Measurements from ENCODE around the gene DNAJC21. TPM values are rescaled to one million over a fixed set of nuclear protein-coding genes. Genes with fewer than 3 reads are reported as not detected.
"Not testable (repeated sequence)": the region's sequence is repeated elsewhere in the genome, so short reads cannot be mapped to it uniquely, and the experiment has no call there.

The DNAJC21 gene
- total RNA-seq, 1 donor from 2014 or later = 29.9 TPM

DNA sequence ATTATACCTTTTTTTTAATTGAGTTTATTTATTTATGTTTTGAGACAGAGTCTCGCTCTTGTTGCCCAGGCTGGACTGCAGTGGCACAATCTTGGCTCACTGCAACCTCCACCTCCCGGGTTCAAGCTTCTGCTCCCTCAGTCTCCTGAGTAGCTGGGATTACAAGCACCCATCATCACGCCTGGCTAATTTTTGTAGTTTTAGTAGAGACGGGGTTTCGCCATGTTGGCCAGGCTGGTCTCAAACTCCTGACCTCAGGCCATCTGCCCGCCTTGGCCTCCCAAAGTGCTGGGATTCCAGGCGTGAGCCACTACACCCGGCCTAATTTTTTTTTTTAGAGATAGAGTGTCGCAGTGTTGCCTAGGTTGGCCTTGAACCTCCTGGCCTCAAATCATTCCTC, 6.1 kb upstream of the DNAJC21 start:
- DNase-seq (ENCODE audit: low read depth, low spot score) = not testable (repeated sequence)

GRCh38 chr5:34923694-34924461, 5.5 kb upstream of the DNAJC21 start:
- no peak for DNase-seq (ENCODE audit: low read depth, low spot score)

GRCh38 chr5:34924462-34924765, 4.9 kb upstream of the DNAJC21 start:
- DNase-seq (ENCODE audit: low read depth, low spot score) = no peak

DNA sequence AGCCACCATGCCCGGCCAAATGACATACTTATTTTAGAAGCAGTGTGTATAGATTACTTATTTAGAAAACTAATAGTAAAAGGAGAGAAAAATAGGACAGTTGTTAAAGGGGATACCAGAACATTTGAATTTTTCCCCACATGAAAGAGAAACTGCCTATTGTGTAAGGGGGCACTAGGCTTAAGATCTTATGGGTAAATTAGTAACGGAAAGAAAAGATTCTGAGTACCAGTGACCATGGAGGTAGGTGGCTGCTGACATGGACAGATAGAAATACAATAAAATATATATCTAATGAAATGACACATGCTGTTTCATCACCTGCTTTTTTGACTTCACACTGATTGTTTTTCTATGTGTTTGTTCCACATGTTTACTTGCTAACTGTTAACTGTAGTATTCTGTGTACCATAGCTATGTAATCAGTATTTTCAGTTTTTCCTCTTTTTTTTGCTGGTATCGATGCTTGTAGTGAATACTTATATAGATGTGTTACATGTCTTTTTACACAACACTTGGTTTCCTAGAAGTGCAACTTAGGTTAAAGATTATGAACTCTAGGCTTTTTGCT, 3.0 kb upstream of the DNAJC21 start:
- DNase-seq (ENCODE audit: low read depth, low spot score) = no peak

- DNase-seq (ENCODE audit: low read depth, low spot score) = no peak
Observed at GRCh38 chr5:34927785-34928184, 1.6 kb upstream of the DNAJC21 start.

DNA sequence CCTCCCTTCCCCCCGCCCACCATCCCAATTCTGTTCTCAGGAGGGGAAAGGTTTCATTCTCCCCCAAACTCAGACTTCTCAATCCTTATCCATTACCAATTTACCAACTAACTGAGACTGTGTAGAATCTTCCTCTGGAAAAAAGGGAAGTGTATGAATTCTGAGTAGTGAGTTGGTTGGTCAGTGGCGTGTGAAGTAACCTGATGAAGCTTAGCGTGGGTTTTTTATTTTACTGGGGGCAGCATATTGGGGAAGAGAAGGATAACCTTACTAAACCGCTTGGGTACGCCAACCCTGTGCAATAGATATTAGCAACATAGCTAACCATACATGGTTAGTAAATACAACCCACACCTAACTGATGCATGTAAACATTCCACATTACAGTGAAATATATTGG, 1.1 kb upstream of the DNAJC21 start:
- no peak for DNase-seq (ENCODE audit: low read depth, low spot score)

GRCh38 chr5:34929720-34930461, 532 bp downstream of the DNAJC21 start:
- DNase-seq (ENCODE audit: low read depth, low spot score) = no peak

DNA sequence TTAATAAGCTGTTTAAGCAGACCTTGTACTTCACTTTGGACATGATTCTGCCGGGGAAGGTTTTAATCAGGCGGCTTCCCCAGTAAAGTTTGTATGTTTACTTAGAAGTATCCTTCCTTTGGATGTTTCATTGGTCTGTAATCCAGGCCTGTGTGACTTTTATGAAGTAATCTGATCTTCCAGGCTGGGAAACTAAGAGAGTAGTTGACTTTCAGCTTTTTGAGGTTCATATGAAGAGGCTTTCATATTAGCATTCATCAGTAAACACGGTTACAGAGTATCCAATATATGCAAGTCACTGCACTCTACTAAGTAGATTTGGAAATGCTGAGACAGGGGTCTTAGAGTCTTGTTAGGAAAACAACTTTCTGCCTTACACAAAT, 1.1 kb downstream of the DNAJC21 start:
- DNase-seq (ENCODE audit: low read depth, low spot score) = no peak

DNA sequence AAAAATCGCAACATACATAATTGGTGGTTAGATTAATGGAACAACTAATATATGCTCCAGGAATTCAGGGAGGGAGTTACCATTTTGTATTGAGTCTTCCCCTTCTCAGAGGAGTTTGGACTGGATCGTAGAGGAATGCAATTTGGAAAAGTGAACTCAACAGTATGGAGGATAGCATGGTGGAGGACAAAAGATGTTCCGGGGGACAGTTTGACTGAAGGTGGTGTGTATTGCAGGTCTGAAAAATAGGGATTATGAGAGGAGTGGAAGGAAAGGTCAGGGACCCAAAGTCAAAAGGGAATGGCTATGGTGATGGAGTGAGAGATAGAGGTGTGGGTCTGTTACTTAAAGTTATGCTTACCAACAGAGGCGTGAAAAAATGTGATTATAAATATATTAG, 1.5 kb downstream of the DNAJC21 start:
- no peak for DNase-seq (ENCODE audit: low read depth, low spot score)

DNA sequence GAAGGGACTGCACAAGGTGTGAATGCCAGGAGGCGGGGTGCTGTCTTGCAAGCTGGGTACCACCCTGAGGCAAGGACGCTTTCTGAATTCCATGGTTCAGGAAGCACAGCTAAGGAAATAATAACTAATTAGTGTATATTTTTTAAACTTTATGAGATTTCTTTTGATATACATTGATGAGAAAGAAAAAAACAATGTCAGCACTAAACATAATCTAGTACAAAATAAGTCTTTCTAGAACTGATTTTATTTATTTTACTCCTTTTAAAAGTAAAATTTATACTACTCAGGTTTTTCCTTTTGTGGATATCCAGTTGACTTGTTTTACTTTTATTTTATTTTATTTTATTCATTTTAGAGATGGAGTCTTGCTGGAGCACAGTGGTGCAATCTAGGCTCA, 3.6 kb downstream of the DNAJC21 start:
- no peak for DNase-seq (ENCODE audit: low read depth, low spot score)

- DNase-seq (ENCODE audit: low read depth, low spot score) = no peak
Observed at GRCh38 chr5:34941936-34942335, 12.6 kb downstream of the DNAJC21 start.

DNA sequence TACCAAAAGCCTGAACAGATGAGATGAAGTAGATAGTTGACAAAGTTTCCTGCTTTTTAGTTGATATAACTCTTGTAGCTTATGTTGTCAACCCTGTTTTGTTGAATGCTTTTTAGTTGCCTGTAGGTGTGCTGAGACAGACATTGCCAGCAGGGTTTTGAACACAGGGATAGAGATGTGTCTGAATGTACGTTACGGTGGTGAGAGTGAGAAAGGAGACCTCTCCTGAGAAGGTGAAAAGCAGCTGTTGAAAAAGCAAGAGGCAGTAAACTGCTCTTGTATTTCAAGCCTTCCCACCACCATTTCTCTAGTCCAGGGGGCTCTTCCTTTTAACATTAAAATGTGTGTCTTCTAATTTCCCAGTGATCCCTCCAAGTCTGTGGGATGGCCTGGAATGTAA, 14.7 kb downstream of the DNAJC21 start:
- no peak for DNase-seq (ENCODE audit: low read depth, low spot score)

DNA sequence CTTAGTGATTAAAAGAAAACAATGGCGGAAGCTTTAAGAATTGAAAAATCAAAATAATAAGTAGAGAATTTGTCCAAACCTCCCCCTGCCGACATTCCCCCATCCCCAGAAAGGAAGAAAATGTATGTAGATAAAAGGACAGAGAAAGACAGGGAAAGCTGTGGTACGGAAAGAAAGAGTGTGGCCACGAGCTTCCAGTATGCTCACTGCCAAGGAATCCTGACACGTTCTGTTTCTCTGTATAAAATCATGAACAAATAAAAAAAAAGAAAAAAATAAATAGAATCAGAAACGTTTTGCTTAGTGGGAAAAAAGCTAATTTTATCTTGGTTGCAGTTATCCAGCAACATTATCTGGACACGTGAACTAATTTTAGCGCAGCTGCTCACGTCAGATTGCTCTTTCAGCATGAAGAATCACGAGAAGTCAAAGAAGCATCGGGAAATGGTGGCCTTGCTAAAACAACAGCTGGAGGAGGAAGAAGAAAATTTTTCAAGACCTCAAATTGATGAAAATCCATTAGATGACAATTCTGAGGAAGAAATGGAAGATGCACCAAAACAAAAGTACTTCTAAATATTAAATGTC, 15.2 kb downstream of the DNAJC21 start:
- no peak for DNase-seq (ENCODE audit: low read depth, low spot score)

DNA sequence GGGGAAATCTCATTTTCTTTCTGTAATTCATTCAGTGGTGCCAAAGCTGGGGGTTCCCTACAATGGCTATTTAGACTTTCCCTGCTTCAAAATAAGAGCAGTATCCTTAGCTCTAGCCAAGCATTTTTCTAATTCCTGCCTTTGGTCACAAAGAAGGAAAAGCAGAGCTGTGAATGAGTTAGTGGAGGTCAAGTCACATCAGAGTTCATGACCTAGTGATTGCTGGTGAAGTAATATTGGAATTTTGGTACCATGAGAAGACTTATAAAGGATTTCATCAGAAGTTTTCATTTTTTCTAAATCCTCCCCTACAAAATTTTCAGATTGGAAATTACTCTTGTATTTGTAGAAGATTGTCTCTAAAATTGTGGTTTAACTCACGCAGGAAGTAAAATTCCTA, 28.0 kb downstream of the DNAJC21 start:
- no peak for DNase-seq (ENCODE audit: low read depth, low spot score)

GRCh38 chr5:34957857-34958690, 28.7 kb downstream of the DNAJC21 start:
- DNase-seq (ENCODE audit: low read depth, low spot score) = no peak

DNA sequence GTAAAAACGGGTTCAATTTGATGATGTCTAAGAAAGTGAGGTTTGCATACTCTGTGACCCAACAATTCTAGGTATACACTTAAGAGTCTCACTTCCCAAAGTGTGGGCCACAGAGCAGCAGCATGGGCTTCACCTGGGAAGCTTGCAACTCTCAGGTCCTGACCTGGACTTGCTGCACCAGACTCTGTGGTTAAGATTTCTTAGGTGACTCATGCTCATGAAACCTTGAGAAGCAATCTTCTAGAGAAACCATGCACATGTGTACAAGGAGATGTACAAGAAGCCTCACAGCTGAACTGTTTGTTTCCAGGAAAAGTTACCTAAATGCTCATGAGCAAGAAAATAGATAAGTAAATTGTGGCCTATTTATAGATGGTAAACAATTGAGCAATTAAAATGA, 30.0 kb downstream of the DNAJC21 start:
- no peak for DNase-seq (ENCODE audit: low read depth, low spot score)

GRCh38 chr5:34967540-34967939, 38.2 kb downstream of the DNAJC21 start:
- no peak for DNase-seq (ENCODE audit: low read depth, low spot score)

DNA sequence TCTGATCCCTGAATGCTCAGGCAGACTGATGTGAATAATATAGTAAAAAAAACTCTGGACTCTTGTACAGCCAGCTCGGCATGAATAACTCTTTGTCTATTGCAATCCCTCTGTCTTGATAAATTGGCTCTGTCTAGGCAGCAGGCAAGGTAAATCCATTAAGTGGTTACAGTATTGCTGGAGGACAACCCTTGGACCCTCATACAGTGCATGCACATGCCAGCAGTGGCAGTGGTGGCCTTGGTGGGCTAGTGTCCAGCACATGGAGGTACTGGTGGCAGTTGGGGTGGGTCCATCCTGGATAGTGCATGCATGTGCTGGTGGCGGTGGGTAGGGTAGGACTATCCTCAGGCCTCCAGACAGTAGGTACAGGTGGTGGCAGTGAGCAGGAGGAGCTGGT, 38.9 kb downstream of the DNAJC21 start:
- no peak for DNase-seq (ENCODE audit: low read depth, low spot score)

GRCh38 chr5:34970552-34970951, 41.2 kb downstream of the DNAJC21 start:
- no peak for DNase-seq (ENCODE audit: low read depth, low spot score)

- DNase-seq (ENCODE audit: low read depth, low spot score) = not testable (repeated sequence)
Observed at GRCh38 chr5:34971655-34972054, 42.3 kb downstream of the DNAJC21 start.

DNA sequence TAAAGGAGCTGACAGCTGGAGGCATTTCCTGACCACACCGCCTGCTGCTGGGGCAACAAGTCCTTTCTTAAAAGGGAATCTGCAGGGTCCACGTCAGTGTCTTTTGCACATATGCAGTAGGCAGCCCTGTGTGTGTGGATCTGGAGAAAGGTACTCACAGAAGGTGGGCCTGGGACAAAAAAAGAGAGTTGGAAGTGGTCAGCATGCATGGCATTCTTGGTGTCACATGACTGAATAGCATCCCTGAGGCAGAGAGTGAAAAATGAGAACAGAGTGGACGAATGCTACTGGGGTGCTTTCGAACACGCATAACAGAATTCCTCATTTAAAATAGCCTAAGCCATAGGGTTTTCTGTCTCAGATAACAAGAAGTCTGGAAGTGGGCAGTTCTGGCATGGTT, 47.0 kb downstream of the DNAJC21 start:
- no peak for DNase-seq (ENCODE audit: low read depth, low spot score)
